Left ventricle myocardium inferior (tissue), 1 donor: Measurements from ENCODE around the gene KCNK17. TPM values are rescaled to one million over a fixed set of nuclear protein-coding genes. Genes with fewer than 3 reads are reported as not detected.

Source experiments
- DNase-seq: peaks from one replicate; pipeline ENCODE4 v3.0.0-alpha.2; 2020
- H3K27ac ChIP-seq: fragments of 200-600 bp; replicated peaks from 2 replicates; pipeline ENCODE4 v1.8.0; 2021
- H3K27me3 ChIP-seq: fragments of 200-600 bp; 2 replicates; pipeline ENCODE4 v1.8.0; 2021; ENCODE audit warnings: low read depth
- H3K36me3 ChIP-seq: fragments of 200-600 bp; 2 replicates; pipeline ENCODE4 v1.8.0; 2021
- H3K4me1 ChIP-seq: fragments of 200-600 bp; 2 replicates; pipeline ENCODE4 v1.8.0; 2021
- H3K4me3 ChIP-seq: fragments of 200-600 bp; 2 replicates; pipeline ENCODE4 v1.8.0; 2021; ENCODE audit warnings: mild to moderate bottlenecking, moderate library complexity
- H3K9me3 ChIP-seq: fragments of 200-600 bp; replicated peaks from 2 replicates; pipeline ENCODE4 v1.8.0; 2021
- intact Hi-C: fragments of 100-400 bp; cut with micrococcal nuclease; formaldehyde crosslinking; loops from one replicate; pipeline ENCODE4 v1.11.0; 2022
- total RNA-seq: library from RNA; stranded (reverse); fragmentation: NEBNext Ultra II Directional; extraction: Animal tissue kit (Norgen Biotek cat#: 25700); gene quantifications from one replicate; pipeline ENCODE4 v1.2.1, GENCODE V29; 2021
- TF ChIP-seq, protein P1 (sequence below): fragments of 200-600 bp; IDR thresholded peaks from 2 replicates; pipeline ENCODE4 v1.8.0; 2021; ENCODE audit warnings: antibody characterized with exemption, mild to moderate bottlenecking, borderline replicate concordance
- donor health status: DM: no; HTN: yes; CAD: no; lungs with severe emphysema.

Gene KCNK17
- total RNA-seq, 1 donor from 2014 or later: 0.52 TPM

DNA sequence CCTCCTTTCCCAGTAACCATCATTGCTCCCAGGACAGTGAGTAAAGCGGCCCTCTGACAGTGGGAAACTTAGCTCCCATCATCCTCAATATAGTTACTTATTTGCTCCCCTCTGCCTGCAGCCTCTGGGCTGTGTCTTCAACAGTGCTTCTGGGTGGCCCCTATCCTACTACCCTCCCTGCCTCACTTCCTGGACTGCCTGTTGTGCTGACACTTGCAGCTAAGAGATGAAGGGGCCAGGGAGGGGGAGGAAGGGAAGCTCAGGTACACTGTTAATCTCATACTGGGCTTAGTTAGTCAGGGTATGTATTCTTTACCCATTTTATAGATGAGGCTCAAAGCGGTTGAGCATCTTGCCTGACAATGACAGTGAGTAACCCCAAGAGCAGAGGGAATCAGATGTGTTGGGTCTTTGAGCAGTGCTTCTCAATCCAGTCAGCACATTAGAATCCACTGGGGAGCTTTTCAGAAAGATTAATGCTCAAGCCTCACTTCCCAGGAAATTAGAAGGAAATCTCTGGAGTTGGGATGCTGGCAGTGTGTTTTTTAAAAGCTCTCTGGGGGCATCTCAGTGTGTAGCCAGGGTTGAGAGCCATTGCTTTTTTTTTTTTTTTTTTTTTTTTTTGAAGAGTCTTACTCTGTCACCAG is 57.8 kb downstream of the KCNK17 start:
- H3K36me3 ChIP-seq: no peaks in the 10 kb centered on the region
- H3K9me3 ChIP-seq: peaks cover 13% of the 10 kb centered on the region
- intact Hi-C loops: no loop called here
- TF ChIP-seq, protein P1, sequence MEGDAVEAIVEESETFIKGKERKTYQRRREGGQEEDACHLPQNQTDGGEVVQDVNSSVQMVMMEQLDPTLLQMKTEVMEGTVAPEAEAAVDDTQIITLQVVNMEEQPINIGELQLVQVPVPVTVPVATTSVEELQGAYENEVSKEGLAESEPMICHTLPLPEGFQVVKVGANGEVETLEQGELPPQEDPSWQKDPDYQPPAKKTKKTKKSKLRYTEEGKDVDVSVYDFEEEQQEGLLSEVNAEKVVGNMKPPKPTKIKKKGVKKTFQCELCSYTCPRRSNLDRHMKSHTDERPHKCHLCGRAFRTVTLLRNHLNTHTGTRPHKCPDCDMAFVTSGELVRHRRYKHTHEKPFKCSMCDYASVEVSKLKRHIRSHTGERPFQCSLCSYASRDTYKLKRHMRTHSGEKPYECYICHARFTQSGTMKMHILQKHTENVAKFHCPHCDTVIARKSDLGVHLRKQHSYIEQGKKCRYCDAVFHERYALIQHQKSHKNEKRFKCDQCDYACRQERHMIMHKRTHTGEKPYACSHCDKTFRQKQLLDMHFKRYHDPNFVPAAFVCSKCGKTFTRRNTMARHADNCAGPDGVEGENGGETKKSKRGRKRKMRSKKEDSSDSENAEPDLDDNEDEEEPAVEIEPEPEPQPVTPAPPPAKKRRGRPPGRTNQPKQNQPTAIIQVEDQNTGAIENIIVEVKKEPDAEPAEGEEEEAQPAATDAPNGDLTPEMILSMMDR: no peak
- no peak overlapping the region for H3K27ac ChIP-seq
- peaks cover 60% of the 10 kb centered on the region for H3K27me3 ChIP-seq
- DNase-seq: no peak
- H3K4me3 ChIP-seq: no peak overlapping the region
- H3K4me1 ChIP-seq: no peaks in the 10 kb centered on the region

DNA sequence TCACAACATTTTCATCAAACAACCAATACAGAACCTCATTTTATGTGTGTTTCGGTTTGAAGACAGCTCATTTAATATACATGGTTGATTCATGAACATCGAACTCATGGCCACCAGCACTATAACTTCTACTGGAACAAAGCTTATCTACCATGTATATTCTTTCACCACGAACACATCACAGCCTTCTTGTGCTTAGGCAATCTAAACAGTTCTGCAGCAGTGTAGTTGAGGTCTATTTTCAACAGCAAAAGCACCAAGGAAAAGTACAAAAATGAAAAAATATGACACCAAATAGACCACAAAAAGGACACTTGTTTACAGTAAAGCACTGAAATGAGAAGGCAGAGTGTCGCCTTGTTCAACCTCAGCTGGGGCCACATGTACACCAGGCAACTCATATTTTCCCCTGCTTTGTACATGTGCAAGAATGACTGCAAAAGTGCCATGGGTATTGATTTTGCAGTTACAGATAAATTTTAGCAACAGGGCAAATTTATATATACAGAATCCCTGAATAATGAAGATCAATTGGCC is 59.2 kb downstream of the KCNK17 start:
- Histone ChIP-seq H3K27me3 (peaks cover 46% of the 10 kb centered on the region), H3K4me1 (no peaks in the 10 kb centered on the region), H3K36me3 (no peaks in the 10 kb centered on the region), H3K9me3 (peaks cover 13% of the 10 kb centered on the region), H3K27ac (no peak overlapping the region), H3K4me3 (no peak overlapping the region)
- TF ChIP-seq, protein P1: no peak
- no peak for DNase-seq
- intact Hi-C loops: no loop called here

DNA sequence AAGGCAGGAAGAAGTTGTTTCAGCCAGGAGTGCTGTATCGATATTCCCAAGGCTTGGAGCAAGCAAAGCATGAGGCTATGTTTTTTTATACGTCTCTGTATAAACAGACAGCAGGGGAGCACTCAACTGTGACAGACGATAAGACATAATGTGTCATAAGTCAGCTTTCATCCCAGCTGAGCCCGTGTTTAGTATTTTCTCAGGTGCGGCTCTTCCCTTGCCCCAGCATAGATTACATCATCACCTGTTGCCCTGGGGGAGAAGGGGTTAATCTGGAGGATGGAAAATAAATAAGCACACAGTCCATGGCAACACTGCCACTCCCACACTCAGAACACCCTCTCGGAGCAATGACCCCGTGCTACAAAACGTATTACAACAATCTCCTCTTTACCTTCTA is 62.8 kb downstream of the KCNK17 start:
- Histone ChIP-seq H3K27ac (no peak overlapping the region), H3K27me3 (peaks cover 17% of the 10 kb centered on the region), H3K4me1 (no peaks in the 10 kb centered on the region), H3K9me3 (peaks cover 13% of the 10 kb centered on the region), H3K4me3 (no peak overlapping the region), H3K36me3 (no peaks in the 10 kb centered on the region)
- intact Hi-C loops: no loop called here
- DNase-seq: no peak
- TF ChIP-seq, protein P1: no peak

DNA sequence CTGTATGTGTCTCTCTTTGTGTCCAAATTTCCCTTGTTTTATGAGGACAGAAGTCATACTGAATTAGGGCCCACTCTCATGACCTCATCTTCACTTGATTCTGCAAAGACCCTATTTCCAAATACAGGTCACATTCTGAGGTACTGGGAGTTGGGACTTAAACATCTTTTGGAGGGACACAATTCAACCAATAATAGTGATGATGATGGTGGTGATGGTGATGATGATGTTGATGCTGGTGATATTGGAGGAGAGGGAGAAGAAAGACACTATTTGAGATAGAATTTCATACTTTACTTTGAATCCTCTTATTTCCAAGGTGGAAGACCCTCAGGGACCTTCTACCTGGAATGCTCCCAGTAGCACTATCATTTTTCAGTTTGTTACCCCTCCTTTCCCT is 63.7 kb downstream of the KCNK17 start:
- DNase-seq: no peak
- Histone ChIP-seq H3K4me1 (no peaks in the 10 kb centered on the region), H3K4me3 (no peak overlapping the region), H3K27me3 (peaks cover 12% of the 10 kb centered on the region), H3K27ac (no peak overlapping the region), H3K9me3 (peaks cover 13% of the 10 kb centered on the region), H3K36me3 (no peaks in the 10 kb centered on the region)
- TF ChIP-seq, protein P1: no peak
- intact Hi-C loops: no loop called here

DNA sequence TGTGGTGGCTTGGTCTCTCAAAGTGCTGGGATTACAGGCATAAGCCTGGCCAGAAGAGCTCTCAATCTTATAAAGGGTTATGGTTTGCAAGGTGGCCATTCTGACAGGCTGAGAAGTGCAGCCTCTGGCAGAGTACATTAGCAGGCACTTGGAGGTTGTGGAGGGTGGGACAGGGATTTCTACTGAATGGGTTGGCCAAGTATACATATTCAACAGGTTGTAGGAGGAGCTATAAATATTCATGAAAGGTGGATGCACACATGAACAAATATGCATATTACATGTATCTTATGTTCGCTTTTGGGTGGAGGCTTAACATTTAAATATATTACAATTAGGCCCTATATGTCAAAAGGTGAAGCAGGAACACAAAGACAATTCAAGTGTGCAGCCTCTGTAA is 64.9 kb downstream of the KCNK17 start:
- no peaks in the 10 kb centered on the region for H3K36me3 ChIP-seq
- TF ChIP-seq, protein P1: no peak
- H3K9me3 ChIP-seq: peaks cover 3% of the 10 kb centered on the region
- no peak for DNase-seq
- no peaks in the 10 kb centered on the region for H3K4me1 ChIP-seq
- H3K27ac ChIP-seq: no peak overlapping the region
- peaks cover 11% of the 10 kb centered on the region for H3K27me3 ChIP-seq
- intact Hi-C loops: no loop called here
- H3K4me3 ChIP-seq: no peak overlapping the region

Other genes starting within 250 kb of the KCNK17 start
- gene SAYSD1, start 199.2 kb downstream of the KCNK17 start, total RNA-seq: 10.0 TPM
- gene KCNK5, start 84.9 kb downstream of the KCNK17 start, total RNA-seq: 0.47 TPM
- gene KCNK16, start 8.3 kb upstream of the KCNK17 start, total RNA-seq: not detected